ENCODE measurements around the gene NCOA4.
A peak's percentile ranks its signal among the peaks of the same experiment; 100 is the strongest.
"Not testable (repeated sequence)": the region's sequence is repeated elsewhere in the genome, so short reads cannot be mapped to it uniquely, and the experiment has no call there.

Gene NCOA4

GRCh38 chr10:46030091-46030937 lies at the start of gene NCOA4:
NCOA4 (minus strand) TSS chr10:46030623; CDS start chr10:46016680, 13,943 bp downstream.
- peak; percentile 88 for DNase-seq

- no peak for DNase-seq
Observed at GRCh38 chr10:46079831-46080585, 49.6 kb upstream of the NCOA4 start.

GRCh38 chr10:46077731-46078413 lies 47.4 kb upstream of the NCOA4 start:
- DNase-seq = no peak

- no peak for DNase-seq
Observed at GRCh38 chr10:46077141-46077554, 46.7 kb upstream of the NCOA4 start.

GRCh38 chr10:46075869-46076268 lies 45.4 kb upstream of the NCOA4 start:
- no peak for DNase-seq

DNA sequence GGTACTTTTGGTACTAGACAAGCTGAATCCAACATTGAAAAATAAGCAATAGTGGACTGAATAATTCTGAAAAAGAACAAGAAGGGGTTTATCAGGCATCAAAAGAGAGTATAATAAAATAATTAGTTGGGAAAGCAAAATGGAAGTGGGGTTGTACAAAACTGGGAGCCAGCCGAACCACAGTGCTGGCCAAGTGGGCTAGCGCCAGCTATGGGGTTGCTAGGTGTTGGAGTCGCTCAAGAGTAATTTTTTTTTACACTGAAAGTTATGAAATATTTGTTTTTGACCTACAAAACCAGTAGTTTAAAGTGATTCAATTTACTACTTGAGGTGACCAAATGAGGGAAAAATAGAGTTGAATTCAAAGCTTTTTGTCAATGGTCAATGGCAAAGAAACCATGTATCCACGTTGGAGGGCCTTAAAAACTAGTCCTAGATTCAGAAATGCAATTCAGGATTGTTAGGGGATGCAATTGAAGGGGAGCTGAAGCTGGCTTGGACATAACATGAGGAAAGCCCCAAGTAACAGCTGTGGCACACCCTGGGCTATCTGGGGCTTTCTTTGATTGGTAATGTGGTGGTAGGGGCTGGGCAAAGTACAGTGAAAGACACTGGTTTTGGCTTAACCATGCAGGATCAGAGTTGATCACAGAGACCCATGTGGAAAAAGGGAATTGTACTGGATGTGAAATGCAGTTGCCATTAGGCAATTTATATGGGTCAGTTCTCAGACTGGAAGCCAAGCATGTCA lies 43.9 kb upstream of the NCOA4 start:
- no peak for DNase-seq

DNA sequence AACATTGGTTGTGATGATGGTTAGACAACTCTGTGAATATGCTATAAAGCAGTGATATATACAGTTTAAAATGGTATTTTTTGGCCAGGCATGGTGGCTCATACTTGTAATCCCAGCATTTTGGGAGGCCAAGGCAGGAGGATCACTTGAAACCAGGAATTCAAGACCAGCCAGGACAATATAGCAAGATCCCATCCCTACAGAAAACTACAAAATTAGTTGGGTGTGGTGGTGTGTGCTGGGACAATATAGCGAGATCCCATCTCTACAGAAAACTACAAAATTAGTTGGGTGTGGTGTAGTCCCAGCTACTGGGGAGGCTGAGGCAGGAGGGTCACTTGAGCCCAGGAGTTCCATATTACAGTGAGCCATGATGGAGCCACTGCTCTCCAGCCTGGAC lies 43.1 kb upstream of the NCOA4 start:
- DNase-seq = no peak

DNA sequence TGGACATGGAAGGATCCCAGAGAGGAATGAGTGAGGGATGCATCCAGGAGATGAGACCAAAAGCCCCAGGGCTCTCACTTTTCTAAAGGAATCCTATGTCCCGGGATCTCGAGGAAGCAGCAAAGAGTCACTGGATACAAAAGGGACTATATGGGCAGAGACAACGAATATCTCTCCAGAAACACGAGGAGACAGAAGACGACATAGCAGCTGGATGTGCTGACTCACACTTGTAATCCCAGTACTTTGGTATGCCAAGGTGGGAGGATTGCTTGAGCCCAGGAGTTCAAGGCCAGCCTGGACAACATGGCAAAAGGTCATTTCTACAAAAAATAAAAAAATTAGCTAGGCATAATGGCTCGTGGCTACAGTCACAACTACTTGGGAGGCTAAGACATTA lies 40.3 kb upstream of the NCOA4 start:
- no peak for DNase-seq

DNA sequence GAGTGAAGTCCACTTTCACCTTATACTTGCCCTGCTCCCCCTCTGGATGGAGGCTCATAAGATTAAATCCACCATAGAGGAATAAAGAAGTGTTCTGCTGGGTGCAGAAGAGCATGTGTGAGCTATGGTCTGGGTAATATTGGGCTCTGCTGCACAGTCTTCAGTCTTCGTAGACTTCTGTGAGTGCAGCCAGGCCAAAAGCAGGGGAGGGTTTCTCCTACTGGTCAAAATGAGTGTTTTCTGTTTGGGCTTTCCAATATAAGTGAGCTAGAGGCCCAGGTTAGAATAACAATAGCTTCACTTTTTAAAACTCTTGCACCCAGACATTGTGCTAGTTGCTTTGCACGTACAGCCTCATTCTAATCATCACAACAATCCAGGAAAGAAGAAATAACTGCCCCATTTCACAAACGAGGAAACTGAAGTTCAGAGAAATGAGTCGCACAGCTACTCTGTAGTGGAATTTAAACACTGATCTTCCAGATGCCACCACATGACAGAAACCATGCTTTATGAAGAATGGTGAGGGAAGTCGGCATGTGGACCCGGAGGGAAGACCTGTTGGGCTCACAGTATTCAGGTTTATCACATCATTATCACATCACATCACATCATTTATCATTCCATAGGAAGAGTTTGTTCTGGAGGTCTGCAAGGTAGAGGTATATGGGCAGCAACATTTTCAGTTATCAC lies 39.5 kb upstream of the NCOA4 start:
- no peak for DNase-seq

DNA sequence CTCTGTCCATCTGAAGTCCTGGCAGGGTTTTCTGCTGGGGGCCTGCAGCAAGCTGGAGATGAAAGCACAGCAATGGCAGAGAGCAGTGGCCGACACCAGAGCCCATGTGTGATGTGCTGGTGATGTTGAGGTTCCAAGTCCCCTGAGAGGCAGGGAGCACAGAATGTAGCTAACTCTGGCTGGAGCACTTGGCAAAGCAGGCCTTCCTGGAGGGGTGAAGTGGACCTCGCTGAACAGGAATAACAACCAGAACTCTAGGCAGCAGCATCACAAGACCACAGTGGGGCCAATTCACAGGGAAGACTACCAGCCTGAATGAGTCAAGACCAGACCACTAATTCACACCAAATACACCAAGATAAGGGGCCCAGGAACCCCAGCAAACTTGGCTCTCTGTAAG lies 38.5 kb upstream of the NCOA4 start:
- DNase-seq = no peak

- DNase-seq = no peak
Observed at GRCh38 chr10:46068117-46068516, 37.7 kb upstream of the NCOA4 start.

DNA sequence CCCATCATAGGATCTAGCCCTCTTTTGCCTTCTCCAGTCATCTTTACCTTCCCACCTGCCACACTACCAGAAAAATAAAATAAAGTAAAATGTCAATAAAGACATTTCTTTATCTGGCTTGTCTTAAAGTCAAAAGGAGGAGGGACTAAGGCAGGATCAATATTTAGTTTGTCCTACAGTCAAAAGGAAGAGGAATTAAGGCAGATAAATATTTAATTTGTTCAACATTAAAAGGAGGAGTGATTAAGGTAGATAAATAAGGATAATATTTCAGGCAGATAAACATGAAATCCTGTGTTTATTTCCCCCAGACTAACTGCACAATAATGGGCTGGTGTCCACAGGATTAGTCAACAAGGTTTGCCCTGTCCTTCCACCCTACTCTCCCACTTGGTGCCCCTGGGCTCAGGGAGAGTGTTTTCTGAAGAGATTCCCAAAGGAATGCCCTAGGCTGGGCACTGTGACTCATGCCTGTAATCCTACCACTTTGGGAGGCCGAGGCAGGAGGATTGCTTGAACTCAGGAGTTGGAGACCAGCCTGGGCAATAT lies 33.9 kb upstream of the NCOA4 start:
- no peak for DNase-seq

DNA sequence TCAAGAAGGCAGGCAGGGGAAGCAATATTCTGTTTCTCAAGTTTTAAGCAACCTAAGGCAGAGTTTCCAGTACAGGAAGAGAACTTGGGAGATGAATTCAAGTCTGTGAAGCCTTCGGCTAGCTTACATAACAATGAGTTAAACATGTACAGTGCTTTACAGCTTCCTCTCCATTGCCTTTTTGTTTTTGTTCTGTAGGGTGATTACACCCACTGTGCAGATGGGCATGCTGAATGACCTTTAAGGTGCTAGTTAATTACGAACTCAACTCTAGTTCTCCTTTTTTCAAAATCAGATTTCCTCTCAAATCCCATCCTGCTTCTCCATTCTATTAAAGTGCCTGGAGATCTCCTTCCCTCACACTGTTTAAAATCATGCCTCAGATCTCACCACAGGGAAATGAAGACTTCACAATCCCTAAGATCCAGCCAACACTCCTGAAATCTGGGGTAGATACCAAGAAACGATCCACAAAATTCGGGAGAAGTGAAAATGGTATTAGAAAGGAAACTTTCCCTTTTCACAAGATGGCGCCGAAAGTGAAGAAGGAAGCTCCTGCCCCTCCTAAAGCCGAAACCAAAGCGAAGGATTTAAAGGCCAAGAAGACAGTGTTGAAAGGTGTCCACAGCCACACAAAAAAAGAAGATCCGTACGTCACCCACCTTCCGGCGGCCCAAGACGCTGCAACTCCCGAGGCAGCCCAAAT lies 32.5 kb upstream of the NCOA4 start:
- no peak for DNase-seq

GRCh38 chr10:46060706-46061105 lies 30.3 kb upstream of the NCOA4 start:
- no peak for DNase-seq

DNA sequence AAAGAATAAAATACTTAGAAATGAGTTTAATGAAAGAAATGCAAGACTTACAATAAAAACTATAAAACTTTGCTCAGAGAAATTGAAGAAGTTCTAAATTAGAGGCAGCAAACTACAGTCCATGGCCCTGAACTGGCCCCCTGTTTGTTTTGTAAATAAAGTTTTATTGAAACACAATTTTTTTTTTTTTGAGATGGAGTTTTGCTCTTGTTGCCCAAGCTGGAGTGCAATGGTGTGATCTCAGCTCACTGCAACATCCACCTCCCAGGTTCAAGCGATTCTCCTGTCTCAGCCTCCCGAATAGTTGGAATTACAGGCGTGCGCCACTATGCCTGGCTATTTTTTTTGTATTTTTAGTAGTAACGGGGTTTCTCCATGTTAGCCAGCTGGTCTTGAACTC lies 27.5 kb upstream of the NCOA4 start:
- not testable (repeated sequence) for DNase-seq

DNA sequence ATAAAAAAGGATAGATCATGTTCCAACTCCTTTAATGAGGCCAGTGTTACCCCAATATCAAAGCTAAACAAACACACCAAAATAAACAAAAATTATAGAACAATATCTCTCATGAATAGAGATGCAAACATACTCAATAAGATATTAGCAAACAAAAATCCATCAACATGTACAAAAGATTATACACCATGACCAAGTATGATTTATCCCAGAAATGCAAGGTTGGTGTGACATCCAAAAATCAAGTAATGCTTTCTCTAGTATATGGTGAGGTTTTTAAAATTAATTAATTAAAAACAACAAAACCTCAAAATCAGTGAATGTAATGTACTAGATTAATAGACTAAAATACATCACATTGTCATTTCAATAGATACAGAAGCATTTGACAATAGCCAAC lies 26.6 kb upstream of the NCOA4 start:
- DNase-seq = no peak

DNA sequence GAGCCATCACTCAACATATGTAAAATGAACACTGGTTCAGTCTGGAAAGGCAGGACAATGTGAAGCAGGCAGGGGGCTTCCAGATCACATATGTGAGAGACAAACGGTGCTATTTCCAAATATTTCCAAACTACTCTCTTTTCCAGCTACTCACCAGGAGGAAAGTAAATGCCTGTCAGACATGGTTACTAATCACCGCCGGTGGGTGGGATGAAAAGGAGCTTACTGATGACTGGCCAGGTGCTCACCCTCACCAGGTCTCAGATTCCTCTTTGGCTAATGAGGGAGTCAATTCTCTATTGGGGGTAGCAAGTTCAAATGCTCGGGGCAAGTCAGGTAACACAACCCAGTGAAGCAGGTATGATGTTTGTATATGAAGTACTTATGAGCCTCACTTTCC lies 25.3 kb upstream of the NCOA4 start:
- DNase-seq = no peak

DNA sequence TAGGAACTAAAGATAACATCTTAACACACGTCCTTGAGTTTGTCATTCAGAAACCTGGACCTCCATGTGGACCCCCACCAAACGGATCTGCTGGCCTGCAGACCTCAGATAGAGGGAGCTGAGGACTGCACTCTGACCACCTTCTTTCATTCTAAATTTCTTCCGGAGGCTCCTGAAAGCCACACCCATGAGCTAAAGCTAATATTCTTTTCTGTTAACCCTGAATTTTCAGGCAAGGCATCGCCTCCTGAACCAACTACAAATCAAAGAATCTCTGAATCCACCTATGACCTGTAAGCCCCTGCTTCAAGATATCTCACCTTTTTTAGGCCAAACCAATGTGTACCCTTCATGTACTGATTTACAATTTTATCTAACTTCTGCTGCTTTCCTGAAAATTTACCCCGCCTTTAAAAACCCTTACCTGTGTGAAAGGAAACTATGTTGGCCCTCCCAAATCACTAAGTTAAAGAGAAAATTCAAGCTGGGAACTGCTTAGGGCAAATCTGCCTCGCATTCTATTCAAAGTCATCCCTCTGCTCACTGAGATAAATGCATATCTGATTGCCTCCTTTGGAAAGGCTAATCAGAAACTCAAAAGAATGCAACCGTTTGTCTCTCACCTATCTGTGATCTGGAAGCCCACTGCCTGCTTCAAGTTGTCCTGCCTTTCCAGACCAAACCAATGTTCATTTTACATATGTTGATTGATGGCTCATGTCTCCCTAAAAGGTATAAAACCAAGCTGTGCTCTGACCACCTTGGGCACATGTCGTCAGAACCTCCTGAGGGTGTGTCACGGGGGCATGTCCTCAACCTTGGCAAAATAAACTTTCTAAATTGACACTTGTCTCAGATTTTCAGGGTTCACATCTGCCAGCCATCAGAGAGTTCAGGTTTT lies 23.4 kb upstream of the NCOA4 start:
- no peak for DNase-seq

DNA sequence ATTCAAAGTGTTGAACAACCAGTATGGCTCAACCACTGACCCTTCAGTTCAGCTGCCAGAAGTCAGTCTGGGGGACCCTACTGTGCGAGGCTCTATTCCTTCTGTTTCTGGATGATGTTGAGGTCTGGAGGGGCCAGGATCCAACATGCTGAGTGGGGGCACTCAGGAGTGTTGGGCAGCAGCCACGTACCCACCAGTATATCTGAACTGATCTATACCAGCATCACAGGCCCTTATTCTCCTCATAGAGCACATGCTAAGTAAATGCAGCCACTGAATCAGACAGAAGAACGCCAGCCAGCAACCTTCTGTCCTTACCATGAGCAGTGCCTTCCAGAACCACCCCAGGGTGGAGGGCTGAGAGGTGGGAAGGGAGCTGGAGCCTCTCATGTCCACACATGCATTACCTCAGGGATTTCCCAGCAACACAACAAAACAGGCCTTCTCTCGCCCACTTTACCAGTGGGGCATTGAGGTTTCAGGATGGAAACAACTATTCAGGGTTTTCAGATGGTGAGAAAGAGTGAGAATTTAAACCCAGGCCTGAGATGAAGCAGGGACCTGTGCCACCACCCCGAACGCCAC lies 22.5 kb upstream of the NCOA4 start:
- DNase-seq = no peak
